A549 (cell line): ENCODE data around the gene C3orf20. TPM values are rescaled to one million over a fixed set of nuclear protein-coding genes. Genes with fewer than 3 reads are reported as not detected.

Experiments
- ATAC-seq, 2 experiments: fragments of 200-7000 bp in 1 of 2; fragments of >200 bp in 1 of 2; cut with Nextera tagmentation in 1 of 2; cut with Tn5 transposase in 1 of 2; 3 replicates each; pipeline versions ENCODE4 v1.8.0 to v1.9.1; 2018 to 2020; ENCODE audit warnings: mild to moderate bottlenecking in 1 of 2, moderate library complexity in 1 of 2
- CTCF ChIA-PET: fragments of 300-600 bp; sonication (Branson Sonifier 250); formaldehyde crosslinking; extraction: SDS; loops from one replicate; lab custom pipeline; 2021; ENCODE audit warnings: antibody characterized with exemption, inconsistent platforms; lab: Yijun Ruan, JAX
- POLR2A ChIA-PET: fragments of 350-600 bp; formaldehyde crosslinking; extraction: SDS; loops from one replicate; lab custom pipeline; 2021; ENCODE audit warnings: antibody characterized with exemption, inconsistent platforms; lab: Yijun Ruan, JAX
- DNase-seq, 2 experiments: peaks; one replicate each; pipeline versions ENCODE4 v3.0.0 to v3.0.0-alpha.2; 2011 to 2016; ENCODE audit warnings: low read depth in 1 of 2, low spot score in 1 of 2
- FAIRE-seq: peaks from 2 replicates; lab custom pipeline; 2011; peaks lifted over from hg19 to GRCh38; lab: Jason Lieb, UNC
- H3K27ac ChIP-seq, 2 experiments: fragments of >200 bp; sonication (Bioruptor Twin); formaldehyde crosslinking; 3 replicates each; pipeline ENCODE4 v1.5.1; 2016 to 2017
- H3K4me1 ChIP-seq: fragments of >200 bp; sonication (Bioruptor Twin); formaldehyde crosslinking; 3 replicates; pipeline ENCODE4 v1.6.1; 2016
- H3K4me2 ChIP-seq: fragments of >200 bp; sonication (Bioruptor Twin); formaldehyde crosslinking; 3 replicates; pipeline ENCODE4 v1.6.1; 2016
- H3K4me3 ChIP-seq: fragments of >200 bp; sonication (Bioruptor Twin); formaldehyde crosslinking; 3 replicates; pipeline ENCODE4 v1.5.1; 2016
- H3K9me3 ChIP-seq: fragments of >200 bp; sonication (Bioruptor Twin); formaldehyde crosslinking; 3 replicates; pipeline ENCODE4 v1.6.1; 2016
- BHLHE40 ChIP-seq: IDR thresholded peaks from 2 replicates; pipeline ENCODE4 v1.6.1; 2012; ENCODE audit warnings: low read depth, low read length, inconsistent platforms
- CBX8 ChIP-seq: fragments of 200-600 bp; sonication (generic); IDR thresholded peaks from 2 replicates; pipeline ENCODE4 v1.6.1; 2016
- CHD4 ChIP-seq: fragments of 200-600 bp; sonication (generic); IDR thresholded peaks from 2 replicates; pipeline ENCODE4 v1.6.1; 2016; ENCODE audit warnings: antibody characterized with exemption, mild to moderate bottlenecking, borderline replicate concordance
- CTCF ChIP-seq: fragments of >200 bp; sonication (Bioruptor Twin); formaldehyde crosslinking; IDR thresholded peaks from 3 replicates; pipeline ENCODE4 v1.5.1; 2016
- EHF ChIP-seq: fragments of 250-450 bp; sonication (Bioruptor Pico); IDR thresholded peaks from 2 replicates; pipeline ENCODE4 v1.5.0; 2020; ENCODE audit warnings: mild to moderate bottlenecking
- FOSB ChIP-seq: fragments of 250-450 bp; sonication (Bioruptor Pico); IDR thresholded peaks from 2 replicates; pipeline ENCODE4 v1.5.0; 2020; ENCODE audit warnings: mild to moderate bottlenecking, moderate library complexity
- FOSL2 ChIP-seq, 2 experiments: fragments of 450-650 bp in 1 of 2; fragments of >200 bp in 1 of 2; sonication (Bioruptor Twin) in 1 of 2; formaldehyde crosslinking; IDR thresholded peaks; 2 replicates each; pipeline versions ENCODE4 v1.5.0 to v1.6.1; 2016 to 2020; ENCODE audit warnings: mild to moderate bottlenecking in 1 of 2, moderate library complexity in 1 of 2
- HDAC2 ChIP-seq: fragments of 200-600 bp; sonication (generic); IDR thresholded peaks from 2 replicates; pipeline ENCODE4 v1.6.1; 2016
- HES2 ChIP-seq: fragments of >200 bp; sonication (Bioruptor Twin); formaldehyde crosslinking; IDR thresholded peaks from 2 replicates; pipeline ENCODE4 v1.6.1; 2016
- HOXB13 ChIP-seq: fragments of 250-450 bp; sonication (Bioruptor Pico); IDR thresholded peaks from 2 replicates; pipeline ENCODE4 v1.5.0; 2020; ENCODE audit warnings: low read depth, mild to moderate bottlenecking, moderate library complexity
- JUN ChIP-seq, 2 experiments: fragments of >200 bp; sonication (Bioruptor Twin); formaldehyde crosslinking; IDR thresholded peaks; 2 replicates in 1 of 2; 3 replicates in 1 of 2; pipeline ENCODE4 v1.6.1; 2016 to 2017
- MAFK ChIP-seq: fragments of 450-650 bp; IDR thresholded peaks from 2 replicates; pipeline ENCODE4 v1.6.1; 2014; ENCODE audit not compliant: partially characterized antibody
- MAZ ChIP-seq: fragments of 150-350 bp; IDR thresholded peaks from 2 replicates; pipeline ENCODE4 v1.6.1; 2014; ENCODE audit warnings: antibody characterized with exemption, low read depth, low read length, borderline replicate concordance
- MYC ChIP-seq: IDR thresholded peaks from 2 replicates; pipeline ENCODE4 v1.6.1; 2012; ENCODE audit warnings: mild to moderate bottlenecking, inconsistent platforms, low read length, improper control_type of control experiment, borderline replicate concordance
- NFE2L2 ChIP-seq: fragments of 150-350 bp; conservative IDR thresholded peaks from 2 replicates; pipeline ENCODE4 v1.6.1; 2014; ENCODE audit warnings: low read length
- NPAS2 ChIP-seq: fragments of 250-450 bp; sonication (Bioruptor Pico); IDR thresholded peaks from 2 replicates; pipeline ENCODE4 v1.8.0; 2022; ENCODE audit warnings: mild to moderate bottlenecking, moderate library complexity, borderline replicate concordance
- NR3C1 ChIP-seq: fragments of >200 bp; sonication (Bioruptor Twin); formaldehyde crosslinking; IDR thresholded peaks from 3 replicates; pipeline ENCODE4 v1.6.1; 2017
- PBX3 ChIP-seq: IDR thresholded peaks from 2 replicates; pipeline ENCODE4 v1.6.1; 2012
- POLR2A ChIP-seq: IDR thresholded peaks from 2 replicates; pipeline ENCODE4 v1.6.1; 2012; ENCODE audit warnings: mild to moderate bottlenecking, low read length
- RAD21 ChIP-seq, 2 experiments: fragments of >200 bp in 1 of 2; sonication (Bioruptor Twin) in 1 of 2; formaldehyde crosslinking in 1 of 2; IDR thresholded peaks in 1 of 2; conservative IDR thresholded peaks in 1 of 2; 2 replicates in 1 of 2; 3 replicates in 1 of 2; pipeline ENCODE4 v1.6.1; 2012 to 2018; ENCODE audit warnings: inconsistent platforms in 1 of 2
- RCOR1 ChIP-seq: fragments of 150-350 bp; IDR thresholded peaks from 2 replicates; pipeline ENCODE4 v1.6.1; 2014; ENCODE audit warnings: antibody characterized with exemption, low read length, low read depth
- RNF2 ChIP-seq: fragments of 200-600 bp; sonication (generic); IDR thresholded peaks from 2 replicates; pipeline ENCODE4 v1.6.1; 2016; ENCODE audit warnings: low read depth, mild to moderate bottlenecking, antibody characterized with exemption, moderate library complexity, borderline replicate concordance
- TFCP2L1 ChIP-seq: fragments of 250-450 bp; sonication (Bioruptor Pico); IDR thresholded peaks from 2 replicates; pipeline ENCODE4 v1.5.0; 2021; ENCODE audit warnings: mild to moderate bottlenecking
- TP53 ChIP-seq: fragments of 250-450 bp; sonication (Bioruptor Pico); IDR thresholded peaks from 2 replicates; pipeline ENCODE4 v1.5.0; 2021; ENCODE audit warnings: mild to moderate bottlenecking, moderate library complexity
- USF2 ChIP-seq: fragments of 450-650 bp; IDR thresholded peaks from 2 replicates; pipeline ENCODE4 v1.6.1; 2014; ENCODE audit warnings: antibody characterized with exemption
- WGBS: methylation state at CpG from one replicate; pipeline ENCODE4 v1.1.6; 2017; ENCODE audit errors: missing lambda C conversion rate; 5-methylcytosine and 5-hydroxymethylcytosine counted together
- polyA plus RNA-seq, 4 experiments: library from polyadenylated mRNA; depleted of rRNA in 3 of 4; stranded (reverse); fragments of >200 nt; fragmentation: RNase III in 1 of 4; extraction: RNeasy Plus Mini Kit Qiagen cat#74134 plus additional on column Dnase treatment in 1 of 4; gene quantifications; 2 replicates in 3 of 4; 3 replicates in 1 of 4; pipeline ENCODE4 v1.2.3, GENCODE V29; 2011 to 2017

The C3orf20 gene
- polyA plus RNA-seq, 2 of the 4 experiments (the other 2 are of a cell fraction): 0.05 TPM; not detected in 1

- CTCF ChIA-PET: interaction anchor here (0.6 to 1.5 kb wide), 3 partner anchors 31 to 164 kb away, joined by 3 to 6 read pairs (median 3); no protein-coding TSS in a partner anchor
Observed at GRCh38 chr3:14760185-14760584, 85.2 kb downstream of the C3orf20 start.

GRCh38 chr3:14761121-14761672, 86.3 kb downstream of the C3orf20 start:
- POLR2A ChIA-PET: no interaction called here
- DNase-seq (no peak), FAIRE-seq (no peak), ATAC-seq (peak in 1 of 2 experiments; percentile 36; a peak in 1 of 6 replicates)
- no peak overlapping the region for H3K4me3 ChIP-seq
- CTCF ChIA-PET: interaction anchor here (0.6 to 1.5 kb wide), 3 partner anchors 30 to 163 kb away, joined by 3 to 6 read pairs (median 3); no protein-coding TSS in a partner anchor
- no peaks in the 10 kb centered on the region for H3K4me1 ChIP-seq
- TF ChIP-seq HOXB13 (CRISPR knock-in tag) (no peak), CTCF (0 out of 3 replicates have a peak, but pooled peaks have one; percentile 8), MAFK (no peak), FOSB (no peak), FOSL2 (IDR thresholded peaks at IDR 0.05) (no peak), FOSL2 (CRISPR knock-in tag; IDR thresholded peaks at IDR 0.05) (no peak), EHF (CRISPR knock-in tag) (no peak)
- no peak overlapping the region for H3K4me2 ChIP-seq
- 58% methylated on average over 7 of the region's 9 CpGs for WGBS
- no peaks in the 10 kb centered on the region for H3K9me3 ChIP-seq
- no peak overlapping the region for H3K27ac ChIP-seq

More at GRCh38 chr3:14760185-14760584, 85.2 kb downstream of the C3orf20 start:
- FAIRE-seq (no peak), DNase-seq (no peak), ATAC-seq (no peak)
- Histone ChIP-seq H3K4me2 (no peak overlapping the region), H3K9me3 (no peaks in the 10 kb centered on the region), H3K4me3 (no peak overlapping the region), H3K4me1 (no peaks in the 10 kb centered on the region), H3K27ac (no peak overlapping the region)
- POLR2A ChIA-PET: no interaction called here
- no peak for TF ChIP-seq CHD4
- no peak for TF ChIP-seq HDAC2
- TF ChIP-seq NR3C1: no peak
- no peak for TF ChIP-seq TFCP2L1 (CRISPR knock-in tag)
- no peak for TF ChIP-seq HES2
- no peak for TF ChIP-seq MAFK
- TF ChIP-seq RCOR1: no peak
- no peak for TF ChIP-seq BHLHE40
- TF ChIP-seq JUN (IDR thresholded peaks at IDR 0.05): no peak
- TF ChIP-seq MAZ: no peak
- TF ChIP-seq RAD21 (conservative IDR thresholded peaks at IDR 0.05 in 1 of 2, IDR thresholded peaks at IDR 0.05 in 1 of 2): no peak
- no peak for TF ChIP-seq CBX8
- no peak for TF ChIP-seq PBX3

GRCh38 chr3:14761866-14762265, 86.9 kb downstream of the C3orf20 start:
- Histone ChIP-seq H3K4me2 (no peak overlapping the region), H3K4me3 (no peak overlapping the region), H3K9me3 (no peaks in the 10 kb centered on the region), H3K4me1 (no peaks in the 10 kb centered on the region), H3K27ac (no peak overlapping the region)
- ATAC-seq (no peak), DNase-seq (no peak), FAIRE-seq (no peak)
- ChIA-PET CTCF (no interaction called here), POLR2A (no interaction called here)
- TF ChIP-seq NPAS2 (no peak), POLR2A (no peak), CTCF (no peak), NR3C1 (no peak), TP53 (CRISPR knock-in tag) (no peak), MYC (no peak), USF2 (no peak), RNF2 (no peak), HES2 (no peak), NFE2L2 (no peak)
- 90% methylated on average over 2 of the region's 2 CpGs for WGBS
